AG09319 (cell line): Measurements from ENCODE around the gene USP28.

ENCODE experiments used
- DNase-seq: peaks from one replicate; pipeline ENCODE4 v3.0.0-alpha.2; 2010; ENCODE audit warnings: low read depth; ENCODE audit errors: extremely low read depth
- TF ChIP-seq, protein P1 (sequence below): IDR thresholded peaks from 2 replicates; pipeline ENCODE4 v1.5.1; 2011; ENCODE audit warnings: low read depth, mild to moderate bottlenecking, inconsistent platforms, low read length, moderate library complexity

USP28 gene

DNA sequence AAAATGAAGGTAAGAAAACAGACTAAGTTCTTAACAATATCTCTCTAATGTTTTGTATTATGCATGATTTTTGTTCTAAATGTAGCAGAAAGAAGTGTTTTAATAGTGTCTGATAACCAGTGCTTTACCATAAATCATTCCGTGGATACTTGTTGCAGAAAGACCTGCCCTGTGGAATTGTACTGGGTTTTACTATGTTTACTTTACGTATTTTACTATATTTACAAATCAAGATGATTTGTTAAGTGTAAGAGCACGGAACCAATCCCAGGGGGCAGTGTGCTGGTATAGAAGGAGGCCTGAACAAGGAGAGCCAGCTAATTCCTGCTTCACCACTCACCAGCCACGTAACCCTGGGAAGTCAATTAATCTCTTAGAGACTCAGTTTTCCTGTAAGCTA, 30.7 kb upstream of the USP28 start:
- TF ChIP-seq, protein P1, sequence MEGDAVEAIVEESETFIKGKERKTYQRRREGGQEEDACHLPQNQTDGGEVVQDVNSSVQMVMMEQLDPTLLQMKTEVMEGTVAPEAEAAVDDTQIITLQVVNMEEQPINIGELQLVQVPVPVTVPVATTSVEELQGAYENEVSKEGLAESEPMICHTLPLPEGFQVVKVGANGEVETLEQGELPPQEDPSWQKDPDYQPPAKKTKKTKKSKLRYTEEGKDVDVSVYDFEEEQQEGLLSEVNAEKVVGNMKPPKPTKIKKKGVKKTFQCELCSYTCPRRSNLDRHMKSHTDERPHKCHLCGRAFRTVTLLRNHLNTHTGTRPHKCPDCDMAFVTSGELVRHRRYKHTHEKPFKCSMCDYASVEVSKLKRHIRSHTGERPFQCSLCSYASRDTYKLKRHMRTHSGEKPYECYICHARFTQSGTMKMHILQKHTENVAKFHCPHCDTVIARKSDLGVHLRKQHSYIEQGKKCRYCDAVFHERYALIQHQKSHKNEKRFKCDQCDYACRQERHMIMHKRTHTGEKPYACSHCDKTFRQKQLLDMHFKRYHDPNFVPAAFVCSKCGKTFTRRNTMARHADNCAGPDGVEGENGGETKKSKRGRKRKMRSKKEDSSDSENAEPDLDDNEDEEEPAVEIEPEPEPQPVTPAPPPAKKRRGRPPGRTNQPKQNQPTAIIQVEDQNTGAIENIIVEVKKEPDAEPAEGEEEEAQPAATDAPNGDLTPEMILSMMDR, result no peak
- no peak for DNase-seq

DNA sequence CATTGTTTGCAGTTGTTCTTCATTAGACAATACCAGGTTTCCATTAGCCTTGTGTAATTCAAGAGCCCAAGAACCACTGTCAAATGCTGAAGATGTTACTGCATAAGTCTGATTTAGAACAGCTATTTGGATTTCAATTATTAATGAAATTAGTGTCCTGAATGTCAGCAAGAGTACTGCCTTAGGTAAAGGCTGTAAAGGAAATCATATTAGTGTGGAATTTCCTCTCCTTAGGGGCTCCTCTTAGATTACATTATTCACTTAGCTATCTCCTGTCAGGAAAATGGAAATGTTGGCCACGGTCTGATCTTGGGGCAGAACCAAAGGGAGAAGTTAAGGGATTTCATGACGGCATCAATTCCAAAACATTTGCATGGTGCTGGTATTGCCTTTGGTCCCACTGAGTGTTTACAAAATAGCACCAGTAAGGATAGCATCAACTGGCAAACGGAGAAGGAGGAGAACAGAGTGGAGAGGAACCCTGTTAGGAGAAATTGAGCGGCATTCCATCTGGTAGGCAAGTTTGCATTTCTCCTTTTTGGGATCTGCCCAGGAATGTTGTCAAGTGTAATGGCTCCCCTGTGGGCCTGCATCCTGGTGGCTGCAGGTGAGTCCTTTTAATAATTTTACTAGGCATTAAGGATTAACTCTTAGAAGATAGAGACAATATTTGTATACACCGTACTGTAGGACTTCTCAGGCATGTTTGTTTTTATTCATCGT, 29.2 kb upstream of the USP28 start, which contains the start of gene HTR3B:
TSS of gene HTR3B (plus strand) at position 418 of the 723 bp plus-strand sequence. CDS start at position 556, 138 bp downstream.
- TF ChIP-seq, protein P1, result no peak
- no peak for DNase-seq

DNA sequence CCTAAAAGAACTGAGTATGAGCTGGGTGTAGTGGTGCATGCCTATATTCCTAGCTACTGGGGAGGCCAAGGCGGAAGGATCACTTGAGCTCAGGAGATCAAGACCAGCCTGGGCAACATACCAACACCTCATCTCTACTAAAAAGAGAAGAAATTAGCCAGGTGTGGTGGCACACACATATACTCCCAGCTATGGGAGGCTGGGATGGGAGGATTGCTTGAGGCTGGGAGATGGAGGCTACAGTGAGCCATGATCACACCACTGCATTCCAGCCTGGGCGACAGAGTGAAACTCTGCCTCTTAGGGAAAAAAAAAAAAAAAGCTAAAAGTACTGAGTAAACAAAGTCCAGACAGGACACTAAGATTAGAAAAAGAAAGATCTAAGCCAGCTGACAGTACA, 25.8 kb upstream of the USP28 start:
- TF ChIP-seq, protein P1, result no peak
- DNase-seq, result no peak

DNA sequence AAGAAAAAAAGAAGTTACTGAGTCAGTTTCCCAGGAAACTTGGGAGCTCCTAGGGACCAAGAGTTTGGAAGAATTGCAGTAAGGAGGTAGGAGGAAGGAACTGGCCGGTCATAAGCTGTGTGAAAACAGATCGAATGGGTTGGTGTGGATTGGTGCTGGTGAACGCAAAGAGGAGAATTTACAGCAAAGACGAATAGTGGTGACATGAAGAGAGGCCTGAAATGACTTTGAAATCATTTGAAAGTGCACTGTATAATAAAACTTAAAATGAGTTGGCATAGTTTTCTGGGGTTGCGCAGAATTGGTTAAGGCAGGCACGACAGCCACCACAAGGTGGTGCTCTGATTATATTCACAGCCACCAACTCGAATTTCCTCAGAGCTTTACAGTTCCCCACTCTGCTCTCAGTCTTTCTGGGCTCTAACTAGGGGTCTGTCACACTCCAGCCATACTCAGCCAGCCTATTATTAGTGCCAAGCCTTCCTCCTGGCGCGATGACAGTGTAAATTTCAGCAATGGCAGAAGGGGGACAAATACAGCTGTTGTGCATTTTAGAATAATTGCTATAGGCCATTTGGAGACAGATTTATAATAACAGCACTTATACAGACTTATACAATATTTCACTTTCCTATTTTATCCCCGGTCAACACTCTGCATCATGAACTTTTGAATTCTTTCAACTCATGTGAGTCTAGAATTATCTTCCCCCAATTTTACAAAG, 20.9 kb upstream of the USP28 start:
- DNase-seq, result no peak
- TF ChIP-seq, protein P1, result peak; percentile 73

DNA sequence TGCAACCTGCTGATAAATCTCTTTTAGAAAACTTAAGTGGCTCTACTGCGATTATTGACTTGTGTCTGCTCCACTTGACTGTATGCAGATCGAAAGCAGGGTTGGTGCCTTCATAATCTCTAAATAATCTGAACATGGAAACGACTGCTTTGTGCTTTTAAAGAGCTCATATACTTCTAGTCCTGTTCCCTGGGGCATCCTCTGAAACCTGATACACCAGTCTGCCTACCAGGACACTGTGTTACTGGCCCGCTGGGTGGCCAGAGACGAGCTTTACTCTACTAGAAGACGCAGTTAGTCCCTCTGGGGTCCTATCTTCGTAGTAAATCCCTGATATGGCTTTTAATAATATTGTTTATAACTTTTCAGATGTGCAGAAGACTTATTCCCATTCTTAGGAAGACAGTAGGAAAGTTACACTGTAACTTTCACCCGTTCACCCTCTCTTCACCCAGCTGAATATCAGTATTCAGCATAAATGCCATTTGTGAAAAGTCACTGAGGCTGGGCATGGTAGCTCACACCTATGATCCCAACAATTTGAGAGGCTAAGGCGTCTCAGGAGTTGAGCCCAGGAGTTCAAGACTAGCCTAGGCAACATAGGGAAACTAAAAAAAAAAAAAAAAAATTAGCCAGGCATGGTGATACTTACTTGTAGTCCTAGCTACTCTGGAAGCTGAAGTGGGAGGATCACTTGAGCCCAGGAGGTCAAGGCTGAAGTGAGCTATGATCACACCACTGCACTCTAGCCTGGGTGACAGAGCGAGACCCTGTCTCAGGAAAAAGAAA, 20.2 kb upstream of the USP28 start:
- no peak for DNase-seq
- TF ChIP-seq, protein P1, result no peak

DNA sequence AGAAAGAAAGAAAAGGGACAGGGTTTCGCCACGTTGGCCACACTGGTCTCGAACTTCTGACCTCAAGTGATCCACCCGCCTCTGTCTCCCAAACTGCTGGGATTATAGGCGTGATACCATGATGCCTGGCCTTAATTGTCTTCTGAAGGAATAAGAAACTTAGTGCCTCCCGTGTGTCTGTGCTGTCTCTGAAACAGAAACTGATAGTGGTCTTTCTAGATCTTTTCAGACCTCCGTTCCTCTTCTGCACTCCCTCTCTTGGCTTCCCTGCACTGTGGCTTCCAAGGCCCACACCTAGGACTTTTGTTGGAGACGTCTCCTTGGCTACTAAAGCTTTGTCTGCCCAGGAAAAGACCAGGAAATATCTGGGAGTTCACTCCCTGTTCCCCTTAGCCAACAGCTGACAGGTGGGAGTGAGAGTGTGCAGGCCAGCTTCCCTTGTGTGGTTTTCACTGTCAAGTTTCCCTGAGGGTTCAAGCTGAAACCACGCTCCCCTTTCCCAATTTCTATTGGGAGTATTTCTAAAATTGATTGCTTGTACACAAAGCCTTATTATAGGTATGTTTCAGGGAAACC, 19.1 kb upstream of the USP28 start:
- DNase-seq, result no peak
- TF ChIP-seq, protein P1, result no peak

DNA sequence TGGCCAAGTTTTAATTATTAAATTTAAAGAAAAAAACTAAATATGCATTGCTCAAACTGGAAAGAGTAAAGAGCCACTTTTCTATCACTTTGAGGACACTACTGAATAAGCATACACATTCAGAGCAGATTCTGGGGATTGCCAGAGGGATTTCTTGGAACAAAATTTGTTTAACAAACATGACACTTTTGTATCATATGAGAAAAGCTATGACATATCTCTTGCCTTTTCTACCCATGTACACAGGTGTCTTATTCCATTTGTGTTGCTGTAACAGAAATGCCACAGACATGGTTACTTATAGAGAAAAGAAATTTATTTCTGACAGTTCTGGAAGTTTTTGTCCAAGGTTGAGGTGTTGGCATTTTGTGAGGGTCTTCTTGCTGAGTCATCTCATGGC, 13.5 kb upstream of the USP28 start:
- no peak for DNase-seq
- TF ChIP-seq, protein P1, result no peak
